AG04449 (cell line): ENCODE measurements around the gene PRKAG2.

Source experiments
- CTCF ChIA-PET: fragments of 350-600 bp; formaldehyde crosslinking; extraction: SDS; loops from one replicate; lab custom pipeline; 2021; ENCODE audit warnings: antibody characterized with exemption; lab: Yijun Ruan, JAX
- POLR2A ChIA-PET: fragments of 400-600, 350-600 bp; formaldehyde crosslinking; extraction: SDS; loops from one replicate; lab custom pipeline; 2020; ENCODE audit warnings: antibody characterized with exemption, inconsistent platforms; lab: Yijun Ruan, JAX
- DNase-seq: peaks from one replicate; pipeline ENCODE4 v3.0.0-alpha.2; 2010; ENCODE audit warnings: low read depth, low spot score
- H3K4me3 ChIP-seq: 2 replicates; pipeline ENCODE4 v1.5.1; 2011; ENCODE audit warnings: low read depth, mild to moderate bottlenecking, control low read depth, low read length
- CTCF ChIP-seq: IDR thresholded peaks from one replicate; pipeline ENCODE4 v1.5.1; 2011; ENCODE audit warnings: mild to moderate bottlenecking, moderate library complexity, low read length, control low read depth, inconsistent platforms; ENCODE audit not compliant: insufficient read depth; ENCODE audit errors: missing control alignments

The PRKAG2 gene

GRCh38 chr7:151869455-151869854 lies 7.5 kb downstream of the PRKAG2 start:
- ChIA-PET POLR2A (interaction anchor here (0.5 kb wide), 1 partner anchor 36 kb away, joined by 3 read pairs; no protein-coding TSS in a partner anchor), CTCF (no interaction called here)
- no peak for TF ChIP-seq CTCF
- no peak overlapping the region for H3K4me3 ChIP-seq
- DNase-seq = no peak

GRCh38 chr7:151869109-151869428 lies 7.8 kb downstream of the PRKAG2 start:
- no peak for TF ChIP-seq CTCF
- no peak for DNase-seq
- CTCF ChIA-PET = no interaction called here
- H3K4me3 ChIP-seq = no peak overlapping the region
- POLR2A ChIA-PET = no interaction called here

GRCh38 chr7:151868396-151869108 lies 8.4 kb downstream of the PRKAG2 start:
- TF ChIP-seq CTCF = no peak
- ChIA-PET CTCF (no interaction called here), POLR2A (no interaction called here)
- no peak for DNase-seq
- H3K4me3 ChIP-seq = no peak overlapping the region

- ChIA-PET POLR2A (no interaction called here), CTCF (no interaction called here)
- no peak for TF ChIP-seq CTCF
- DNase-seq = no peak
- H3K4me3 ChIP-seq = no peak overlapping the region
These were observed 9.0 kb downstream of the PRKAG2 start for GRCh38 chr7:151867912-151868311.

GRCh38 chr7:151866761-151867655 lies 9.9 kb downstream of the PRKAG2 start:
- DNase-seq = no peak
- no peak overlapping the region for H3K4me3 ChIP-seq
- ChIA-PET CTCF (no interaction called here), POLR2A (no interaction called here)
- TF ChIP-seq CTCF = no peak

- H3K4me3 ChIP-seq = no peak overlapping the region
- DNase-seq = no peak
- ChIA-PET POLR2A (no interaction called here), CTCF (no interaction called here)
- TF ChIP-seq CTCF = no peak
These were observed 10.9 kb downstream of the PRKAG2 start for GRCh38 chr7:151866028-151866427.
